NK-92 treated with Interleukin-12 subunit alpha and Interleukin-12 subunit beta, amount 100 ng/mL, for 24 hours (cell line): Measurements from ENCODE around the gene LRFN5.
"Not testable (repeated sequence)": the region's sequence is repeated elsewhere in the genome, so short reads cannot be mapped to it uniquely, and the experiment has no call there.

Source experiments
- DNase-seq: peaks from one replicate; lab custom pipeline; 2025; lab: John Stamatoyannopoulos, UW

The LRFN5 gene

GRCh38 chr14:41636492-41637392, 30.1 kb downstream of the LRFN5 start:
- no peak for DNase-seq

GRCh38 chr14:41641690-41642089, 35.0 kb downstream of the LRFN5 start:
- DNase-seq = no peak

- DNase-seq = no peak
Measured at GRCh38 chr14:41642367-41642766, 35.7 kb downstream of the LRFN5 start.

DNA sequence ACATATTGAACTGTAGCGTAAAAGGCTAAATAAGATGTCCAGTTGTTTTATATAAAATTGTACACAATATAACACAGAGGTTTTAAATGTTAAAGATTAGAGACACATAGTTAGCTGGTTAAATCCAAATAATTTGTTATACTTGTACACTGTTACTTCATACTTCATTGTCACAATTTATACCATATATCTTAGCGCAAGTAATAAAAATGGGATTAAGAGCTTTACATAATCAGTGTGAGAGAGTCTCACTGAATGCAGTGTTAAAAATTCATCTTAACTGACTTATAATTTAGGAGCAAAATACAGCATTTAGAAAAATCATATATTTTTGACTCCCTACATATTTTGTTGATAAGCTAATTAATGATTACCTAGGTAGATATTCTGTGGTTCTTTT, 36.1 kb downstream of the LRFN5 start:
- DNase-seq = no peak

- DNase-seq = no peak
Measured at GRCh38 chr14:41644606-41645005, 37.9 kb downstream of the LRFN5 start.

- no peak for DNase-seq
Measured at GRCh38 chr14:41650802-41651201, 44.1 kb downstream of the LRFN5 start.

DNA sequence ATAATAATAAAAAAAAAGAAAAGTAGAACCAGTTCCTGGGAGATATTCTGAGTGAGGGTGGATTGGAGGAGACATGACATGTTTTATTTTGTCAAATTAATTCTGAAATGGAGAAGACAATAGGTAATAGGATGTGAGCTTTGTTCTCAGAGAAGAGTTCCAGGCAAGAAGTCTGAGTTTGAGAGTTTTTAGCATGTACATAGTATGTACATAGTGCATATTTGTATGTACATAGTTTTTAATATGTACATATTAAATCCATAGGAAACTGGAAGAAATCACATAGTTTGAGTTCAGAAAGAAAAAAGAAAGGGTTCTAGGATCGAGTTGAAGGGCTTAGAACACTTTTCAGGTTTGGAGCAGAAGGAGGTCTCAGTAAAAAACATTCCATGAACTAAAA, 47.5 kb downstream of the LRFN5 start:
- no peak for DNase-seq

- no peak for DNase-seq
Measured at GRCh38 chr14:41662780-41663472, 56.2 kb downstream of the LRFN5 start.

DNA sequence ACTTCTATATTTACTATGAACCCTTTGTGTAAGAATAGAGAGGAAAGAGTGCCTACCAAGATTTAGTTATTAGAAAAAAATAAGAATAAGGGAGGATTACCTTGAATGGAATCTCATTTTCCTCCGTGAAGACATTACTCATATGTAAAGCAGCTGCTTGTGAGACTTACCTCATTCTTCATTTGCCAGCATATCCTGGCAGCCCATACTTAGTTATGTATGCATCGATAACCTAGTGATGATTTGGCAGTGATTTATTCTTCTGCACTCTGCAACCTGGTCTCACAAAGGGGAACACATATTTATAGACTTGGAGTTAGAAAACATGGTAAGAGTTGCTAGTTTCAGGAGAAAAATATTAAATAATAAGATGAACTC, 56.8 kb downstream of the LRFN5 start:
- no peak for DNase-seq

DNA sequence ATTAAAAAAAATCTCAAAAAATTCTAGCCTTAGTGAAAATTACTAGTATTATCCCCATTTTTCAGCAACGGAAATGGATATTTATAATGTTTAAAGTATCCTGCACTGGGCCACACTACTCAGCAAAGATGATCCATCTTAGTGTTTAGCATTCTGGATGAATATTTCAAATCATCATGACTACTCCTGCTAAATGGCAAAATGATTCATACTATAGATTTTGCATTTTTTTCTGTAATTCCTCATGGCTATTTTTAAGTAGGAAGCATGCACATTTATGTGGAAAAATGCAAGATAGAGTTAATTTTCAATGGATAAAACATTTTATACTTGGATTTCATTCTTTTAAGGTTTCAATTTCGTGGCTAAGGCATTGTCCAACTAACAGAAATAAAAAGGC, 59.6 kb downstream of the LRFN5 start:
- no peak for DNase-seq

GRCh38 chr14:41668356-41668755, 61.7 kb downstream of the LRFN5 start:
- DNase-seq = no peak

- DNase-seq = not testable (repeated sequence)
Measured at GRCh38 chr14:41673601-41674000, 66.9 kb downstream of the LRFN5 start.

DNA sequence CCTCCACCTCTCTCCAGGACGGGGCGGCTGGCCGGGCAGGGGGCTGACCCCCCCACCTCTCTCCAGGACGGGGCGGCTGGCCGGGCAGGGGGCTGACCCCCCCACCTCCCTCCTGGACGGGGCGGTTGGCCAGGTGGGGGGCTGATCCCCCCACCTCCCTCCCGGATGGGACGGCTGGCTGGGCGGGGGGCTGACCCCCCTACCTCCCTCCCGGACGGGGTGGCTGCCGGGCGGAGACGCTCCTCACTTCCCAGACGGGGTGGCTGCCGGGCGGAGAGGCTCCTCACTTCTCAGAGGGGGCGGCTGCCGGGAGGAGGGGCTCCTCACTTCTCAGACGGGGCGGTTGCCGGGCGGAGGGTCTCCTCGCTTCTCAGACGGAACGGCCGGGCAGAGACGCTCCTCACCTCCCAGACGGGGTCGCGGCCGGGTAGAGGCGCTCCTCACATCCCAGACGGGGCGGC, 67.9 kb downstream of the LRFN5 start:
- not testable (repeated sequence) for DNase-seq

- DNase-seq = no peak
Measured at GRCh38 chr14:41699486-41699885, 92.8 kb downstream of the LRFN5 start.

GRCh38 chr14:41718477-41719166, 111.9 kb downstream of the LRFN5 start:
- no peak for DNase-seq

- DNase-seq = no peak
Measured at GRCh38 chr14:41739203-41739602, 132.5 kb downstream of the LRFN5 start.

GRCh38 chr14:41743140-41743539, 136.5 kb downstream of the LRFN5 start:
- no peak for DNase-seq

DNA sequence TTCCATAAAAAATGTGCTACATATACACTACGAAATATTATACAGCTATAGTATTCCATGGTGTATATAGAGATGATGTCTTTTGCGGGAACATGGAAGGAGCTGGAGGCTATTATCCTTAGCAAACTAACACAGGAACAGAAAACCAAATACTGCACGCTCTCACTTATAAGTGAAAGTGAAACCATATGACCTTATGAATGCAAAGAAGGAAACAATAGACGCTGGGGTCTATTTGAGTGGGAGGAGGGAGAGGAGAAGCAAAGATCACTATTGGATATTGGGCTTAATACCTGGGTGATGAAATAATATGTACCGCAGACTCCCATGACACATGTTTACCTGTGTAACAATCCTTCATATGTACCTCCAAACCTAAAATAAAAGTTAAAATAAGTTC, 142.8 kb downstream of the LRFN5 start:
- DNase-seq = no peak

DNA sequence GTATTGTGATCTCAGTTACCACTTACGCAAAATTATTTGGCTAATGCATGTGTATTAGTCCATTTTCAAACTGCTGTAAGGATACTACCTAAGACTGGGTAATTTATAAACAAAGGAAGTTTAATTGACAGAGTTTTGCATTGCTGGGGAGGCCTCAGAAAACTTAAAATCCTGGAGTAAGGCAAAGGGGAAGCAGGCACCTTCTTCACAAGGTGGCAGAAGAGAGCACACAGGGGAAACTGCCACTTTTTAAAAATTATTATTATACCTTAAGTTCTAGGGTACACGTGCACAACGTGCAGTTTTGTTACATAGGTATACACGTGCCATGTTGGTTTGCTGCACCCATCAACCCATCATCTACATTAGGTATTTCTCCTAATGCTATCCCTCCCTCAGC, 143.9 kb downstream of the LRFN5 start:
- DNase-seq = not testable (repeated sequence)

- DNase-seq = no peak
Measured at GRCh38 chr14:41758011-41758665, 151.5 kb downstream of the LRFN5 start.

GRCh38 chr14:41761204-41761603, 154.5 kb downstream of the LRFN5 start:
- no peak for DNase-seq

DNA sequence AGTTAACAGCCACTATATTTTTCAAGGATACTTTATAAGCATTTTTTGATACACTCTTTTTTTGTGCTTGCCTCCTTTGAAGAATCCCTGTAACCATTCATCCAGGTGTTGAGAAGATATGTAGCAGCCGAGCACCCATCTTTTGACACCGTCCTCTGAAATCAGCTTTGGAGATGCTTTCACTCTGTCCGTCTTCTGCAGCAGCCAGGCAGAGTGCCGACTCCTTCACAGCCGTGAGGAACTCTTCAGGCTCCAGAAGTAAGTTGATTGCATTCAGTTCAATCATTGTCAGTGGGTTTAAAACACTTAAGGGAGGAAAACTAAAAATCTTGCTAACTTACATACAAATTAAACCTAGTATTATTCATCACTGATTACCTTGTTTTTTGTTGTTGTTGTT, 160.1 kb downstream of the LRFN5 start:
- no peak for DNase-seq
